ENCODE results near the gene ASB18. TPM values are rescaled to one million over a fixed set of nuclear protein-coding genes. Genes with fewer than 3 reads are reported as not detected.

Gene ASB18
- total and polyA plus RNA-seq, 2 of the 8 experiments (the other 6 are each of a cell fraction or from before 2014, with no cell fraction given) = not detected

GRCh38 chr2:236176417-236176816, 87.8 kb downstream of the ASB18 start:
- Histone ChIP-seq H2BK120ac (replicated peaks; ENCODE audit: low read depth, low read length) (no peak overlapping the region), H3K9ac (replicated peaks in 1 of 4; ENCODE audit: extremely low read depth in 1 of 4, low read depth in 3 of 4, low read length in 3 of 4) (no peak overlapping the region), H4K20me1 (replicated peaks in 1 of 2; ENCODE audit: control insufficient read depth in 1 of 2, insufficient read depth in 2 of 2, low read length in 2 of 2) (peaks cover 11 to 15% of the 10 kb centered on the region in 2 experiments), H4K5ac (ENCODE audit: insufficient read length, low read depth, low read length) (no peak overlapping the region), H3K14ac (ENCODE audit: insufficient read length) (no peak overlapping the region), H3K36me3 (ENCODE audit: control insufficient read depth in 2 of 4, insufficient read depth in 4 of 4, low read length in 3 of 4) (peaks cover 0 to 2% (median 0%) of the 10 kb centered on the region in 4 experiments; a peak in 1 of 8 replicates), H3K23ac (ENCODE audit: insufficient read length) (no peak overlapping the region), H3K79me1 (ENCODE audit: low read depth, low read length) (no peaks in the 10 kb centered on the region), H3K9me3 (ENCODE audit: insufficient read depth in 2 of 2, low read depth in 1 of 2, low read length in 1 of 2) (no peaks in the 10 kb centered on the region), H3K4me1 (replicated peaks in 1 of 4; ENCODE audit: control insufficient read depth in 3 of 4, insufficient read depth in 4 of 4, low read length in 3 of 4) (peaks cover 14 to 42% (median 20%) of the 10 kb centered on the region in 4 experiments), H3K79me2 (ENCODE audit: control insufficient read depth in 1 of 2, insufficient read depth in 2 of 2, low read length in 2 of 2) (no peaks in the 10 kb centered on the region), H3K27me3 (replicated peaks in 1 of 4; ENCODE audit: control insufficient read depth in 3 of 4, extremely low read depth in 1 of 4, insufficient read depth in 3 of 4, low read length in 3 of 4) (peaks cover 56 to 84% (median 75%) of the 10 kb centered on the region in 4 experiments), H3K4ac (replicated peaks; ENCODE audit: insufficient read length, low read depth, low read length) (no peak overlapping the region), H2AFZ (ENCODE audit: low read length) (no peak overlapping the region), H3K4me2 (ENCODE audit: insufficient read depth in 1 of 2, low read depth in 2 of 2, low read length in 2 of 2) (no peak overlapping the region), H3K4me3 (ENCODE audit: extremely low read depth in 1 of 4, insufficient read depth in 2 of 4, low read depth in 3 of 4, low read length in 4 of 4) (no peak overlapping the region), H2BK12ac (ENCODE audit: low read depth, low read length) (no peak overlapping the region), H4K8ac (ENCODE audit: extremely low read depth, insufficient read depth, low read length) (no peak overlapping the region), H3K27ac (ENCODE audit: low read depth, low read length) (no peak overlapping the region), H2BK5ac (ENCODE audit: low read depth, low read length) (no peak overlapping the region), H2AK5ac (ENCODE audit: low read depth, low read length) (no peak overlapping the region), H3K23me2 (ENCODE audit: low read depth, low read length) (peaks cover 11% of the 10 kb centered on the region; the same call in 1 of the 2 replicates), H3K18ac (ENCODE audit: extremely low read depth, low read length) (no peak overlapping the region), H2BK15ac (ENCODE audit: low read length) (no peak overlapping the region), H2BK20ac (ENCODE audit: low read length) (no peak overlapping the region), H3K56ac (replicated peaks; ENCODE audit: insufficient read length, low read depth, low read length) (no peak overlapping the region), H4K91ac (replicated peaks; ENCODE audit: insufficient read length, low read length) (no peak overlapping the region)
- FAIRE-seq = no peak
- TF ChIP-seq CTCF (IDR thresholded peaks at IDR 0.05; ENCODE audit: control extremely low read depth in 1 of 3, insufficient read depth in 1 of 3, low read depth in 1 of 3, low read length in 3 of 3) (peak; percentile 82 to 93 (median 84)), HDAC2 (IDR thresholded peaks at IDR 0.05; ENCODE audit: borderline replicate concordance in 1 of 2, low read depth in 2 of 2, low read length in 2 of 2) (peak in 1 of 2 experiments; percentile 31; a peak in 1 of 4 replicates), POLR2A (IDR thresholded peaks at IDR 0.05; ENCODE audit: control extremely low read depth in 1 of 2, low read depth in 2 of 2, low read length in 2 of 2) (no peak), MAX (IDR thresholded peaks at IDR 0.05) (peak; percentile 25; the same call in 1 of the 2 replicates), CREB1 (IDR thresholded peaks at IDR 0.05) (0 out of 2 replicates have a peak, but pooled peaks have one; percentile 22), TAF1 (IDR thresholded peaks at IDR 0.05; ENCODE audit: low read depth, low read length) (no peak), RAD21 (IDR thresholded peaks at IDR 0.05 in 1 of 2, conservative IDR thresholded peaks at IDR 0.05 in 1 of 2; ENCODE audit: low read depth in 2 of 2, low read length in 2 of 2) (peak; percentile 65 to 72)
- DNase-seq (ENCODE audit: low read depth in 1 of 2, low spot score in 2 of 2) = peak in 1 of 2 experiments; percentile 58
- POLR2A ChIA-PET (ENCODE audit: partially characterized antibody) = no interaction called here
- CTCF ChIA-PET (ENCODE audit: partially characterized antibody) = interaction anchor here (0.6 to 9.4 kb wide), 30 partner anchors 9 to 411 kb away, joined by 3 to 87 read pairs (median 5); no protein-coding TSS in a partner anchor
- WGBS, 2 experiments (ENCODE audit: extremely low coverage in 1 of 2, insufficient coverage in 1 of 2, insufficient read length in 1 of 2, insufficient replicate concordance in 2 of 2, low coverage in 1 of 2, low lambda C conversion rate in 2 of 2, missing lambda C conversion rate in 1 of 2) = 3% methylated on average over 7 of the region's 7 CpGs; no CpG with 5 or more reads in 1 of the 2 experiments

All from H1 (cell line).